Measurements from ENCODE around the gene AGER.

Gene AGER

GRCh38 chr6:32176476-32177182 is 7.4 kb downstream of the AGER start:
- no peak for TF ChIP-seq CTCF (IDR thresholded peaks at IDR 0.05; ENCODE audit: extremely low read depth, missing control alignments)
- DNase-seq (ENCODE audit: low spot score), result no peak

- peak; percentile 98 for DNase-seq (ENCODE audit: low spot score)
- TF ChIP-seq CTCF (IDR thresholded peaks at IDR 0.05; ENCODE audit: extremely low read depth, missing control alignments), result no peak
Observed at GRCh38 chr6:32175711-32176475, 8.2 kb downstream of the AGER start, which contains the start of gene AGPAT1. Gene AGPAT1 (minus strand): TSS chr6:32176084. CDS start chr6:32171496, 4,588 bp downstream.

- no peak for DNase-seq (ENCODE audit: low spot score)
- TF ChIP-seq CTCF (IDR thresholded peaks at IDR 0.05; ENCODE audit: extremely low read depth, missing control alignments), result no peak
Observed at GRCh38 chr6:32175322-32175710, 8.7 kb downstream of the AGER start.

- DNase-seq (ENCODE audit: low spot score), result no peak
- no peak for TF ChIP-seq CTCF (IDR thresholded peaks at IDR 0.05; ENCODE audit: extremely low read depth, missing control alignments)
Observed at GRCh38 chr6:32174416-32174815, 9.6 kb downstream of the AGER start.

- no peak for DNase-seq (ENCODE audit: low spot score)
Observed at GRCh38 chr6:32173051-32173727, 10.9 kb downstream of the AGER start.

GRCh38 chr6:32171234-32171633 is 12.8 kb downstream of the AGER start:
- no peak for DNase-seq (ENCODE audit: low spot score)
- no peak for TF ChIP-seq CTCF (IDR thresholded peaks at IDR 0.05; ENCODE audit: extremely low read depth, missing control alignments)

More at GRCh38 chr6:32173051-32173727, 10.9 kb downstream of the AGER start:
- no peak for TF ChIP-seq CTCF (IDR thresholded peaks at IDR 0.05; ENCODE audit: extremely low read depth, missing control alignments)

- TF ChIP-seq CTCF (IDR thresholded peaks at IDR 0.05; ENCODE audit: extremely low read depth, missing control alignments), result no peak
- DNase-seq (ENCODE audit: low spot score), result no peak
Observed at GRCh38 chr6:32170294-32170693, 13.8 kb downstream of the AGER start.

Measured in GM20000 (cell line).